Measurements from ENCODE around the gene ATXN8OS. TPM values are rescaled to one million over a fixed set of nuclear protein-coding genes. Genes with fewer than 3 reads are reported as not detected.

Gene ATXN8OS
- polyA plus RNA-seq (0.33 TPM in 1 of 2 replicates, not detected in the other), polyA minus RNA-seq (0.58 and 2.2 TPM in 2 replicates)

DNA sequence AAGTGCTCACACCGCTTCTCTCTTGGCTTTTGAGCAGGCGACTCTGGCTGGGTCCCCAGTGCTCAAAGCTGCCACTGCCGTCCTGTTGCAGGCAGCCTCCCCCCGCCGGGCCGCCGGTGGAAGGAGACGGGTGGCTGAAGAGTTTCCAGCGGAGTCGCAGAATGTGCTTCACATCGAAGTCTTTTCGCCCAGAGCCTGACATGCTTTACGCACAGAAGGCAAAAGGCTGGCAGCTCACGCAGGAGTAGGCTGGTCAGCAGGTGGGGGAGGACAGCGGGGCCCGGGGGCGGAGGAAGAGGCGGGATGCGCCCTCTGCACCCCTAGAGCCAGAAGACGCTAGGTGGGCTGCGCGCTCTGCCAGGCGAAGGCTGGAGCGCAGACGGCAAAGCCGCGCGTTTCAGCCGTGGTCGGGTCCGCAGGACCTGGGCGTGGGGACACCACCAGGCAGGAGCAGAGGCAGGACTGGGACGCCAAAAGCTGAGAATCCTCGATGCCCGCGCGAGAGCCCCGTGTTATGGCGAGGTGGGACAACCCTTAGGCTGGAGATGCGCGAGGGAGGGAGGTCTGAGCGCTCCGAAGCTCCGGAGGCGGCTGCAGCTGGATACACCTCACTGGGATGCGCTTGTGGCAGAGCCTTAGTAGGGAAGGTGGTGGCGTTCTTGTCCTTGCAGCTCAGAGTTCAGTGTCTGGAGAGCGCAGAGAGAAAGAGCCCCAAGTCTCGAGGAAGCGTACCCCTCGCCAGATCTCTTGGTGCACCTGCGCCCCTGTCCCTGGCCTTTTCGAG lies at the start of gene ATXN8OS:
ATXN8OS (plus strand) TSS at position 329 of the 784 bp plus-strand sequence.
- Histone ChIP-seq H3K27me3 (ENCODE audit: insufficient read depth, low read depth, low read length) (peaks cover 9% of the 10 kb centered on the region), H3K4me3 (ENCODE audit: low read length) (peak within 1 kb of the TSS; percentile 81), H3K36me3 (ENCODE audit: insufficient read depth, low read length) (no peaks in the 10 kb centered on the region), H2AFZ (ENCODE audit: low read depth, low read length) (peak within 1 kb of the TSS; percentile 73), H3K9ac (ENCODE audit: low read length) (peak within 1 kb of the TSS; percentile 88), H3K79me2 (replicated peaks; ENCODE audit: insufficient read depth, low read length) (peaks cover 20% of the 10 kb centered on the region), H3K9me2 (ENCODE audit: insufficient read depth, low read length) (no peaks in the 10 kb centered on the region), H3F3A (ENCODE audit: insufficient read depth, low read length, poor library complexity, severe bottlenecking) (no peaks in the 10 kb centered on the region), H3K4me2 (ENCODE audit: low read length) (peak within 1 kb of the TSS; percentile 80), H4K20me1 (ENCODE audit: insufficient read depth) (no peaks in the 10 kb centered on the region), H3K9me3 (ENCODE audit: low read length) (no peaks in the 10 kb centered on the region), H3K27ac (ENCODE audit: low read length) (peak within 1 kb of the TSS; percentile 88)
- TF ChIP-seq EP300 (conservative IDR thresholded peaks at IDR 0.05; ENCODE audit: poor library complexity, severe bottlenecking) (no peak), MXI1 (conservative IDR thresholded peaks at IDR 0.05; ENCODE audit: poor library complexity, severe bottlenecking) (peak; percentile 49), EZH2 (IDR thresholded peaks at IDR 0.05; ENCODE audit: borderline replicate concordance, insufficient read depth, low read length, poor library complexity, severe bottlenecking) (no peak), POLR2AphosphoS5 (IDR thresholded peaks at IDR 0.05) (peak; percentile 47), RAD21 (conservative IDR thresholded peaks at IDR 0.05) (peak; percentile 39), SMC3 (conservative IDR thresholded peaks at IDR 0.05; ENCODE audit: poor library complexity) (peak; percentile 36), TAF1 (IDR thresholded peaks at IDR 0.05; ENCODE audit: low read depth) (peak; percentile 47)
- TF ChIP-seq, protein P1, sequence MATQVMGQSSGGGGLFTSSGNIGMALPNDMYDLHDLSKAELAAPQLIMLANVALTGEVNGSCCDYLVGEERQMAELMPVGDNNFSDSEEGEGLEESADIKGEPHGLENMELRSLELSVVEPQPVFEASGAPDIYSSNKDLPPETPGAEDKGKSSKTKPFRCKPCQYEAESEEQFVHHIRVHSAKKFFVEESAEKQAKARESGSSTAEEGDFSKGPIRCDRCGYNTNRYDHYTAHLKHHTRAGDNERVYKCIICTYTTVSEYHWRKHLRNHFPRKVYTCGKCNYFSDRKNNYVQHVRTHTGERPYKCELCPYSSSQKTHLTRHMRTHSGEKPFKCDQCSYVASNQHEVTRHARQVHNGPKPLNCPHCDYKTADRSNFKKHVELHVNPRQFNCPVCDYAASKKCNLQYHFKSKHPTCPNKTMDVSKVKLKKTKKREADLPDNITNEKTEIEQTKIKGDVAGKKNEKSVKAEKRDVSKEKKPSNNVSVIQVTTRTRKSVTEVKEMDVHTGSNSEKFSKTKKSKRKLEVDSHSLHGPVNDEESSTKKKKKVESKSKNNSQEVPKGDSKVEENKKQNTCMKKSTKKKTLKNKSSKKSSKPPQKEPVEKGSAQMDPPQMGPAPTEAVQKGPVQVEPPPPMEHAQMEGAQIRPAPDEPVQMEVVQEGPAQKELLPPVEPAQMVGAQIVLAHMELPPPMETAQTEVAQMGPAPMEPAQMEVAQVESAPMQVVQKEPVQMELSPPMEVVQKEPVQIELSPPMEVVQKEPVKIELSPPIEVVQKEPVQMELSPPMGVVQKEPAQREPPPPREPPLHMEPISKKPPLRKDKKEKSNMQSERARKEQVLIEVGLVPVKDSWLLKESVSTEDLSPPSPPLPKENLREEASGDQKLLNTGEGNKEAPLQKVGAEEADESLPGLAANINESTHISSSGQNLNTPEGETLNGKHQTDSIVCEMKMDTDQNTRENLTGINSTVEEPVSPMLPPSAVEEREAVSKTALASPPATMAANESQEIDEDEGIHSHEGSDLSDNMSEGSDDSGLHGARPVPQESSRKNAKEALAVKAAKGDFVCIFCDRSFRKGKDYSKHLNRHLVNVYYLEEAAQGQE (IDR thresholded peaks at IDR 0.05; ENCODE audit: borderline replicate concordance): no peak
- TF ChIP-seq, protein P2, sequence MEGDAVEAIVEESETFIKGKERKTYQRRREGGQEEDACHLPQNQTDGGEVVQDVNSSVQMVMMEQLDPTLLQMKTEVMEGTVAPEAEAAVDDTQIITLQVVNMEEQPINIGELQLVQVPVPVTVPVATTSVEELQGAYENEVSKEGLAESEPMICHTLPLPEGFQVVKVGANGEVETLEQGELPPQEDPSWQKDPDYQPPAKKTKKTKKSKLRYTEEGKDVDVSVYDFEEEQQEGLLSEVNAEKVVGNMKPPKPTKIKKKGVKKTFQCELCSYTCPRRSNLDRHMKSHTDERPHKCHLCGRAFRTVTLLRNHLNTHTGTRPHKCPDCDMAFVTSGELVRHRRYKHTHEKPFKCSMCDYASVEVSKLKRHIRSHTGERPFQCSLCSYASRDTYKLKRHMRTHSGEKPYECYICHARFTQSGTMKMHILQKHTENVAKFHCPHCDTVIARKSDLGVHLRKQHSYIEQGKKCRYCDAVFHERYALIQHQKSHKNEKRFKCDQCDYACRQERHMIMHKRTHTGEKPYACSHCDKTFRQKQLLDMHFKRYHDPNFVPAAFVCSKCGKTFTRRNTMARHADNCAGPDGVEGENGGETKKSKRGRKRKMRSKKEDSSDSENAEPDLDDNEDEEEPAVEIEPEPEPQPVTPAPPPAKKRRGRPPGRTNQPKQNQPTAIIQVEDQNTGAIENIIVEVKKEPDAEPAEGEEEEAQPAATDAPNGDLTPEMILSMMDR (IDR thresholded peaks at IDR 0.05; ENCODE audit: poor library complexity, severe bottlenecking): peak; percentile 27

DNA sequence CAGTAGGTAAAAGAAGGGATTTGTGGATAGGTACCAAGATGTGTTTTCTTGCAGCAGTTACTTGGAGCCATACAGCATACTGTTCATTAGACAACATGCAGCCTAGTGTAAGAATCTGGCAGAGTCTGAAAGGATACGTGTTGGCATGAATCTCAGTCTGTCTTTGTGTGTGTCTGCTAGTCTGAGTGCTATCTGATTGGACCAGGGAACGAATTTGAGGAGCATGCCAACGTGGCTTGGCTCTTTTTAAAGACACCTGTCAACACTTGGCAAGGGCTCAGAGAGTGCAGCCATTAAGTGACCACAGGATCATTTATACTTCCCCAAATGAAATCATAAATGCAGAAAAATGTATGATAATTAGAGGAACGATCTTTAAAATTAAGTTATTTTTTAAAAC lies 27.6 kb upstream of the ATXN8OS start:
- Histone ChIP-seq H2AFZ (ENCODE audit: low read depth, low read length) (no peak overlapping the region), H3K36me3 (ENCODE audit: insufficient read depth, low read length) (no peaks in the 10 kb centered on the region), H3K27ac (ENCODE audit: low read length) (no peak overlapping the region), H3K4me2 (ENCODE audit: low read length) (no peak overlapping the region), H3K9me3 (ENCODE audit: low read length) (no peaks in the 10 kb centered on the region), H4K20me1 (ENCODE audit: insufficient read depth) (no peaks in the 10 kb centered on the region), H3K4me3 (ENCODE audit: low read length) (no peak overlapping the region), H3K9ac (ENCODE audit: low read length) (no peak overlapping the region), H3K27me3 (ENCODE audit: insufficient read depth, low read depth, low read length) (no peaks in the 10 kb centered on the region), H3F3A (ENCODE audit: insufficient read depth, low read length, poor library complexity, severe bottlenecking) (no peaks in the 10 kb centered on the region), H3K79me2 (replicated peaks; ENCODE audit: insufficient read depth, low read length) (no peaks in the 10 kb centered on the region), H3K9me2 (ENCODE audit: insufficient read depth, low read length) (no peaks in the 10 kb centered on the region)
- TF ChIP-seq RAD21 (conservative IDR thresholded peaks at IDR 0.05) (no peak), TAF1 (IDR thresholded peaks at IDR 0.05; ENCODE audit: low read depth) (no peak), SMC3 (conservative IDR thresholded peaks at IDR 0.05; ENCODE audit: poor library complexity) (no peak), MXI1 (conservative IDR thresholded peaks at IDR 0.05; ENCODE audit: poor library complexity, severe bottlenecking) (no peak), EZH2 (IDR thresholded peaks at IDR 0.05; ENCODE audit: borderline replicate concordance, insufficient read depth, low read length, poor library complexity, severe bottlenecking) (no peak), EP300 (conservative IDR thresholded peaks at IDR 0.05; ENCODE audit: poor library complexity, severe bottlenecking) (no peak), POLR2AphosphoS5 (IDR thresholded peaks at IDR 0.05) (no peak)
- TF ChIP-seq, protein P1 (IDR thresholded peaks at IDR 0.05; ENCODE audit: borderline replicate concordance): no peak

All from neural cell (in vitro differentiated cells).